ENCODE measurements around the gene KAZN.

DNA sequence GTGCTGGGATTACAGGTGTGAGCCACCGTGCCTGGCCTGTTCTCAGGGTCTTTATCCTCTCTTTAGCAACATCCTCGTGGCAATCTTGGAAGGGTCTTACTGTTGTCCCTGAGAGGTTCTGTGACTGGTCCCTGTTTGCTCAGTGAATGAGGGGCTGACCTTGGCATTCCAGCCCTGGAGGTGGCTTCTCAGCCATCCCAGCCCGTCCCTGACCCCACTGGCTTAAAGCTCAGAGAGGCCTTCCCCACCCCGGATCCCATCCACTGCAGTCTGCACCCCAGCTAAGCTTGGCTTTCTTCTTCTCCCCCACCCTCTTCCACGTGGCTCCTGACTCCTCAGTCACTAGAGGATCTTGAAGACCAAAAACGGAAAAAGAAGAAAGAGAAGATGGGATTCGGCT lies 466.8 kb downstream of the KAZN start:
- TF ChIP-seq, protein P1, sequence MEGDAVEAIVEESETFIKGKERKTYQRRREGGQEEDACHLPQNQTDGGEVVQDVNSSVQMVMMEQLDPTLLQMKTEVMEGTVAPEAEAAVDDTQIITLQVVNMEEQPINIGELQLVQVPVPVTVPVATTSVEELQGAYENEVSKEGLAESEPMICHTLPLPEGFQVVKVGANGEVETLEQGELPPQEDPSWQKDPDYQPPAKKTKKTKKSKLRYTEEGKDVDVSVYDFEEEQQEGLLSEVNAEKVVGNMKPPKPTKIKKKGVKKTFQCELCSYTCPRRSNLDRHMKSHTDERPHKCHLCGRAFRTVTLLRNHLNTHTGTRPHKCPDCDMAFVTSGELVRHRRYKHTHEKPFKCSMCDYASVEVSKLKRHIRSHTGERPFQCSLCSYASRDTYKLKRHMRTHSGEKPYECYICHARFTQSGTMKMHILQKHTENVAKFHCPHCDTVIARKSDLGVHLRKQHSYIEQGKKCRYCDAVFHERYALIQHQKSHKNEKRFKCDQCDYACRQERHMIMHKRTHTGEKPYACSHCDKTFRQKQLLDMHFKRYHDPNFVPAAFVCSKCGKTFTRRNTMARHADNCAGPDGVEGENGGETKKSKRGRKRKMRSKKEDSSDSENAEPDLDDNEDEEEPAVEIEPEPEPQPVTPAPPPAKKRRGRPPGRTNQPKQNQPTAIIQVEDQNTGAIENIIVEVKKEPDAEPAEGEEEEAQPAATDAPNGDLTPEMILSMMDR (IDR thresholded peaks at IDR 0.05): no peak
- TF ChIP-seq GABPA (IDR thresholded peaks at IDR 0.05; ENCODE audit: low read depth): no peak
- no peak for TF ChIP-seq RCOR1 (IDR thresholded peaks at IDR 0.05; ENCODE audit: low read length)
- TF ChIP-seq, protein P2, sequence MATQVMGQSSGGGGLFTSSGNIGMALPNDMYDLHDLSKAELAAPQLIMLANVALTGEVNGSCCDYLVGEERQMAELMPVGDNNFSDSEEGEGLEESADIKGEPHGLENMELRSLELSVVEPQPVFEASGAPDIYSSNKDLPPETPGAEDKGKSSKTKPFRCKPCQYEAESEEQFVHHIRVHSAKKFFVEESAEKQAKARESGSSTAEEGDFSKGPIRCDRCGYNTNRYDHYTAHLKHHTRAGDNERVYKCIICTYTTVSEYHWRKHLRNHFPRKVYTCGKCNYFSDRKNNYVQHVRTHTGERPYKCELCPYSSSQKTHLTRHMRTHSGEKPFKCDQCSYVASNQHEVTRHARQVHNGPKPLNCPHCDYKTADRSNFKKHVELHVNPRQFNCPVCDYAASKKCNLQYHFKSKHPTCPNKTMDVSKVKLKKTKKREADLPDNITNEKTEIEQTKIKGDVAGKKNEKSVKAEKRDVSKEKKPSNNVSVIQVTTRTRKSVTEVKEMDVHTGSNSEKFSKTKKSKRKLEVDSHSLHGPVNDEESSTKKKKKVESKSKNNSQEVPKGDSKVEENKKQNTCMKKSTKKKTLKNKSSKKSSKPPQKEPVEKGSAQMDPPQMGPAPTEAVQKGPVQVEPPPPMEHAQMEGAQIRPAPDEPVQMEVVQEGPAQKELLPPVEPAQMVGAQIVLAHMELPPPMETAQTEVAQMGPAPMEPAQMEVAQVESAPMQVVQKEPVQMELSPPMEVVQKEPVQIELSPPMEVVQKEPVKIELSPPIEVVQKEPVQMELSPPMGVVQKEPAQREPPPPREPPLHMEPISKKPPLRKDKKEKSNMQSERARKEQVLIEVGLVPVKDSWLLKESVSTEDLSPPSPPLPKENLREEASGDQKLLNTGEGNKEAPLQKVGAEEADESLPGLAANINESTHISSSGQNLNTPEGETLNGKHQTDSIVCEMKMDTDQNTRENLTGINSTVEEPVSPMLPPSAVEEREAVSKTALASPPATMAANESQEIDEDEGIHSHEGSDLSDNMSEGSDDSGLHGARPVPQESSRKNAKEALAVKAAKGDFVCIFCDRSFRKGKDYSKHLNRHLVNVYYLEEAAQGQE (IDR thresholded peaks at IDR 0.05; ENCODE audit: low read depth, low read length): no peak
- TF ChIP-seq GATA2 (CRISPR knock-in tag; IDR thresholded peaks at IDR 0.05): no peak
- TF ChIP-seq SIN3A (IDR thresholded peaks at IDR 0.05; ENCODE audit: borderline replicate concordance, low read depth, low read length): no peak
- no peak for TF ChIP-seq POLR2AphosphoS5 (IDR thresholded peaks at IDR 0.05; ENCODE audit: low read depth, low read length)
- TF ChIP-seq NFIC (IDR thresholded peaks at IDR 0.05; ENCODE audit: borderline replicate concordance): no peak
- no peak for TF ChIP-seq RFX5 (IDR thresholded peaks at IDR 0.05; ENCODE audit: low read length)
- TF ChIP-seq RAD21 (IDR thresholded peaks at IDR 0.05; ENCODE audit: low read length): no peak
- TF ChIP-seq, protein P3, sequence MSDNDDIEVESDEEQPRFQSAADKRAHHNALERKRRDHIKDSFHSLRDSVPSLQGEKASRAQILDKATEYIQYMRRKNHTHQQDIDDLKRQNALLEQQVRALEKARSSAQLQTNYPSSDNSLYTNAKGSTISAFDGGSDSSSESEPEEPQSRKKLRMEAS (IDR thresholded peaks at IDR 0.05; ENCODE audit: low read depth): no peak
